NCI-H1694 treated with DMSO at 0.1 percent for 48 hours (cell line): Measurements from ENCODE around the gene CBX8.

Source experiments
- DNase-seq: peaks from one replicate; lab custom pipeline; 2025; lab: John Stamatoyannopoulos, UW

Gene CBX8

DNA sequence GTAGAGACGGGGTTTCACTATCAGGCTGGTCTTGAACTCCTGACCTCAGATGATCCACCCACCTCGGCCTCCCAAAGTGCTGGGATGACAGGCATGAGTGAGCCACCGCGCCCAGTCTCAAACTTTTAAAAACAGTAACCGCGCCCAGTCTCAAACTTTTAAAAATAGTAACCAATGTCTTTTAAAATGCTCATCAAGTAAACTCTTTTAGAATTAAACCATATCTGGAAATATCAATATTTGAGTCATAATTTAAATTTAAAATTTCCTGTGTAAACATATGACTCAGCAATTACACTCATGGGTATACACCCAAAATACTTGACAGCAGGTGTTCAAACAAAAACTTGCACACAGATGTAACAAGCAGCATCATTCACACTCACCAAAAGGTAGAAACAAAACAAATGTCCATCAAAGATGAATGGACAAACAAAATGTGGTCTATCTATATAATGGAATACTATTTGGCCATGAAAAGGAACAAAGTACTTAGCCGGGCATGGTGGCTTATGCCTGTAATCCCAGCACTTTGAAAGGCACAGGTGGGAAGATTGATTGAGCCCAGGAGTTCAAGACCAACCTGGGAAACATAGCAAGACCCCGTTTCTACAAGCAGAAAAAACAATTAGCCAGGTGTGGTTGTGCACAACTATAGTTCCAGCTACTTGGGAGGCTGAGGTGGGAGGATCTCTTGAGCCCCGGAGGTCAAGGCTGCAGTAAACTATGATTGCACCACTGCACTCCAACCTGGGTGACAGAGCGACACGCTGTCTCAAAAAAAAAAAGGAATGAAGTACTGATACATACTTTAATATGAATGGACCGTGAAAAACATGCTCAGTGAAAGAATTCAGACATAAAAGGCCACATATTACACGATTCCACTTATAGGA, 46.0 kb downstream of the CBX8 start:
- no peak for DNase-seq

DNA sequence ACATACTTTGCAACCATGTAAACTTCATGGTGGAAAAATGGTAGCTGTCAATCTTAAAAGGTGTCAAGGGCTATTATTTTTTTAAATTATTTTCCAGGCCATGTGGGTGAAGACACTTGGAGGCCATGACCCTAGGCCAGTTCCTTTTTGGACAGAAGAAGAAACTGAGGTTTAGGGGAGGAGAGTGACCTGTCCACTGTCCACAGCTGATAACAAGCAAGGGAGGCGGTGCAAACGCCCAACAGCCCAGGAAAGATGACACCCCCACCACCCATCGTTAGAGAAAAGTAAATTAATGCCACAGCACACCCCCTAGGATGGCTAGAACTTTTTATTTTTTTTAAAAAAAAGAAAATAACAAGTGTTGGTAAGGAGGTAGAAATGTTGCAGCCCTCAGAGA, 46.9 kb downstream of the CBX8 start:
- DNase-seq = no peak

DNA sequence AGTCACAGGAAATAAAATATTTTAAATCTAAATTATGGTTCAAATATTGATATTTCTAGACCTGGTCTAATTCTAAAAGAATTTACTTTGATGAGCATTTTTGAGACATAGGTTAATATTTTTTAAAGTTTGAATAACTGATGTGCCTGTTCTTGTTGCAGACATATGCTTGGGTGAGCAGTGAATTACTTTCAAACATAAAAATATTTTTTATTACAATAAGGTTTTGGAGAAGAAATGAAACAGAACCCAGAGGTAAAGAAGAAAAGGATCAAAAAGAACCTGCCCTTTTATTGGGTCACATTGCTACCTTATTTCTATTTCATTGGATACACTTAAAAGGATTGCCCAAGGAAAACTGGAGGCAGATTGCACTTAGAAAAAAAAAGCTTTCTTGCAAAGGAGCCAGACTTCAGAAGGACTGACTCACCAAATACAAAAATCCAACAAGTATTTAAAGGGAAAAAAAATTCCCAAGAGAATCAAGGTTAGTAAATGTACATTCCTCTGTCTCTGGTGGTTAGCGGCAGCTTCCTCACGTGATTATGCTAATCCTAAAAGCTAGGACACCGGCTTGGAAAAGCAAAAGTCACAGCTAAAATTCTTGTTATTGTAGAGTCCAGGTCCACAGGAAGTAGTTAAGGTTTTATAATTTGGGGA, 47.6 kb downstream of the CBX8 start:
- DNase-seq = no peak

DNA sequence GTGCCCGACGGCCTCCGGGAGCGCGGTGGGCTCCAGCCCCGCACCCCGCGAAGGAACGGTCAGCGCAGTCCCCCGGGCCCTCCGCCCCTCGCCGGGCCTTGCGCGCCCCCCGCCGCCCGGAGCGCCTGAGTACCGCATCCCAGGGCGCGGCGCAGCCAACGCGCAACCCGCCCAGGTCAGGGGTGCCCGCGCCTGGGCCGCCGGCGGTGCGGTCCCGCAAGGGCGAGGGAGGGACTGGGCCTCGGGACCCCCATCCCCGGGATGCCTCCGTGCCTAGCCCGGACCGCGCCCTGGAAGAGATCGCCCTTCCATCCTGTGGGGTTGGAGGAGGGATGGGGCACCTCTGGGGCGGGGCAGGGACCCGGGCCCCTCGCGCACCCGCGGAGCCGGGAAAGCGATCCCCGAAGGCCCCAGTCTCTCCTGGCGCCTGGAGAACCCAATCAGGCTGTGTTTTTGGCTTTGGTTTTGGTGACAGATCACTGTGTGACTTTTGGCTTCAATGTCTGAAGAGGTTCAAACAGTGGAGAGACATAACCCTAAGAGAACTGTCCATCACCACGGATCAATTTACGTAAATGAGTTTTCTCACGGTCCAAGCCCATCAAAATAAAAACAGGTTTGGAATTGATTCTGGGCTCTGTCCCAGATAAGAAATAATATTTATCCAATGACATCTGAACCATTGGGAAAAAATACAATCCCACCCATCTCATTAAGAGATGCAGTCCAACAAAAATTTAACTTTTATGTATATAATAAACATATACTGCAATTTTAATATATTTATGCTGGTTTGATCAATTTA, 48.4 kb downstream of the CBX8 start:
- DNase-seq = no peak

DNA sequence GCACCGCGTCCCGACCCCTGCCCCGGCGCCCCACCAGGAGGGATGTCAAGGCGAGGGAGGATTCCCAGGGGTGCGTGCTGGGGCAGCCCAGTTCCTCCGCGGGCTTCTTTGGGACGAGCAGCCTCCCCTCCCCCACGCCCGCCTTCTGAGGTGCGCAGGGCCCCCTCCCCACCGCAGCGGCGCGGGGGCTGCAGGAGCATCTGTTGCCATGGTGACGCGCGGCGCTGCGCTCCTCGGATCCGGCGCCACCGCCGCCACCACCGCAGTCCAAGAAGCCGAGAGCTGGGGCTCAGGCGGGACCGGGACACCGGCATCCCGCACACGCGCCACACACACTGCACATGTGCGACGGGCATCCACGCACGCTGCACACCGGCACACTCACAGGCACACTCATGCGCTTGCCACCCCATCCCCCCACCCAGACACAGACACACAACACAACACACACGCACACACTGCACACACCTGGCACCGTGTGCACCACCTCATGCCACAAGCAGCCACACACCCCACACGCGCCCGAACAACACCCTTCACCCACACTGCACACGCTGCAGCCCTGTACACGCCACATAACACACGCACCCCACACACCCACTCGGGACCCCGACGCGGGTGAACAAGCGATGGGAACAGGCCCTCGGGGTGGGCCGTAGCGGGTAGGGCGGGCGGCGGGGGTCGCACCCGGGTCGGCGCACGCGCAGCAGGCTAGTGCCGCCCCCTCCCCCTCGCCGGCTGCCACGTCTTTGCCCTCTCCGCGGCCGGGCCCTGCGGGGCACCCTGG, 49.2 kb downstream of the CBX8 start:
- no peak for DNase-seq

DNA sequence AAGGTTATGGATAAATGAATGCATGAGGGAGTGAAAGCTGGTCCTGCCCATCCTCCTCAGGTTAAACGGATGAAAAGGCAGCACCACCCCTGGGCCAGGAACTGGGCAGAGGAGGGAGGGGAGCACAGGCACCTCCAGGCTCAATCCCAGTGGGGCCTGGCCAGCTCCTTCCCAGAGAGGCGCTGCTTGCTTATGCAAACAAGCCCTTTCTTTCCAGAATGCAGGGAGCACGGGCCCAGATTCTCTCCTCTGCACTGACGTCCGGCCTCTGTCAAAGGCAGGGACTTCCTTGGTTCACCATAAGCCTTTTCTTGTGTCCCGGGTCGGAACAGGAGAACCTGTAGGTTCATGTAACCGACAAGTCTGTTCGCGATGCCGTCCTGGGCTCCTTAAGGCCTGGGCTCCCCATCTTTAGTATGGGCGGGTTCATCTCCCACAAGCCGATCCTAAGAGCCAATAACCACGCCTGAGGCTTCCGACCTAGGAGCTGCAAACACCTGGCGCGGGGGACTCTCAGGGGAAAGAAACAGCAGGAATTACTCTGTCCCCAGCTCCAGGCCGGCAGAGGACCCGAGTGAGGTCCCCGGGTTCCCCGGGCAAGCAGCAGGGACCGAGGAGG, 49.9 kb downstream of the CBX8 start:
- DNase-seq = no peak

DNA sequence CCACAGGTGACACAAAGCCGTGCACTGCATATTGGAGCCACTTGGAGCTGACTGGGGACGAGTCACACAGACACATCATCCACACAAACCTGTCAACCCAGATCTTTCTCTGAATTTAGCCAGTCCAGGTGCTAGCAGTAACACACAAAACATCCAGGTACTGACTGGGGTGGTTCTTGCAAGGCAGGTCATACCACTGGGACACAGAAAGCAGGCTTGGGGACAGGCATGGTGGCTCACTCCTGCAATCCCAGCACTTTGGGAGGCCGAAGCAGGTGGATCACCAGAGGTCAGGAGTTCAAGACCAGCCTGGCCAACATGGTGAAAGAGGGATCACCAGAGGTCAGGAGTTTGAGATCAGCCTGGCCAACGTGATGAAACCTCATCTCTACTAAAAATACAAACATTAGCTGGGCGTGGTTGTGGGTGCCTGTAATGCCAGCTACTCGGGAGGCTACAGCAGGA, 51.2 kb downstream of the CBX8 start:
- no peak for DNase-seq

DNA sequence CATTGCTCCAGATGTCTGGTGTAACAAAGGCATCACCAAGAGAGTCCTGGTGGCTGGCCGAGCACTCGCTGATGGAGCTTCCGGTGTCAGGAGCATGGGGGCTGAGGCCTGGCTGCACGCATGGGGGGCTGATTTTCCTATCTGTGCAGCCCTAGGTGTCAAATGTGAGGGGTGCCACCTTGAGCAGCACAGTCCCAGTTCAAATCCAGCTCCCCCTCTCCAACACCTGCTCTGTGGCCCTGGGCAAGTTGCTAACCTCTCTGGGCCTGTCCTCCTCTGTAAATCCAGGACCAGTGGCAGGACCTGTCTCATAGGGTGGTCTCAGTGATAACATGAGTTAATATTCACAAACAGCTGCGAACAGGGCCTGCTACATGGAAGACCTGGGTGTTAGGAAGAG, 53.3 kb downstream of the CBX8 start:
- DNase-seq = no peak

DNA sequence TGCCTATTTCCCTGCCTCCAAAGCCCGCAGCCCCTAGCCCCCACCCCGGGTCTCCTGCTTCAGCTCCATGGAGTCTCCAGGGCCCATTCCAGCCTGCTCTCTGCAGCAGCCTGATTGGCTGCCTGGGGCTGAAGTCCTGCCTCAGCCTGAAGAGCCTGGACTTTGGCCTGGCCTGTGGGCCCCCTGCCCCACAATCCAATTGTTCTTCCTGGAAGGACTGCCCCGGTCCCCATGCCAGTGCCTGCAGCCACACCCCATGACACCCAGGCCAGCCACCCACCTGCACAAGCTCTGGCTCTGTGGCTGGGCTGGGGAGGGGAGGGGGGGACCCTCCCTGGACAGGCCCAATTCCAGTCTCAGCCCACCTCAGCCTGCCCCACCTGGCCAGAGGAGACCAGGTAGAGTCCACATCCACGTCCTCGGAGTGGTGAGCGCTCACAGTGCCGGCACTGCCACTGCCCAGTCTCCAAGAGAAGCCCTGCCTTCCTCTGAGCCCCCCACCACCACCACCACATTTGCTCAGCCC, 53.9 kb downstream of the CBX8 start:
- no peak for DNase-seq

DNA sequence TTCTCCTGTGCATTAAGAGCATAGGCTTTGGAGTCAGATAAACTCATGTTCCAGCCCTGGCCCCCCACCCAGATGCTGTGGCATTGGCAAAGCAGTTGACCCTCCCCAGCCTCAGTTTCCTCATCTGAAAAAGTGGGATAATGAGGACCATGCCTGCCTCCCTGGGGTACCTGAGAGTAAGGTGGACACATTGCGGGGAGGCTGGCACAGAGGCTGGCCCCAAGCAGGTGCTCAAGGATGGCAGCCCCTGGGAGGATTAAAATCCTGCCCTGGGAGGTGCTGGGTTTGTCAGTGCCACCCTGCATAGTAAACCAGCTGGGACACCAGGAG, 54.3 kb downstream of the CBX8 start:
- DNase-seq = no peak
